SU-DHL-6 (cell line): ENCODE data around the gene AQP2.

Experiments
- CTCF ChIP-seq: fragments of 200-600 bp; sonication (generic); IDR thresholded peaks from one replicate; pipeline ENCODE4 v1.5.1; 2017; ENCODE audit warnings: antibody characterized with exemption, mild to moderate bottlenecking, low read length, moderate library complexity; ENCODE audit not compliant: insufficient read depth, poor library complexity, severe bottlenecking
- EZH2phosphoT487 ChIP-seq: fragments of 200-600 bp; sonication (generic), shearing (Covaris generic); conservative IDR thresholded peaks from 2 replicates; pipeline ENCODE4 v1.6.1; 2018; ENCODE audit warnings: mild to moderate bottlenecking, antibody characterized with exemption, low read length, moderate library complexity, mixed read lengths

DNA sequence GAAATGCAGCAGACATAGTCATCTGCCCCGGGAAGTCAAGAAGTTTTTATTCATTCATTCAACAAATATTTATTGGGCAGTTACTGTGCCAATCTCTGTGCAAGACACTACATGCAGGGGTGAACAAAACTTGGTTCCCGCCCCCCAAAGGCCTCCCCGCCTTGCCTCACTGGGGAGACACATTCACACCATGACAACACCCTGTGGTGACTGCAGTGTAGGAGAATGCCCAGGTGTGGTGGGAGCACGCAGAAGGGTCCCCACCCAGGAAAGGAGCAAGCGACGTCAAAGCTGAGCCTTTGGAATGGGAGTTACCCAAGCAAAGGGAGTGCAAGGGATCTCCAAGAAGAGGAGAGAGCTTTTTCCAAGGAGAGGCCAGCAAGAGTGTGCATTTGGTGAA is 20.6 kb downstream of the AQP2 start:
- TF ChIP-seq CTCF (no peak), EZH2phosphoT487 (no peak)
